NCI-H1930 (cell line): ENCODE data around the gene SH3RF3.

Source experiments
- DNase-seq, 2 experiments: peaks; one replicate each; lab custom pipeline; 2025; lab: John Stamatoyannopoulos, UW

Gene SH3RF3

DNA sequence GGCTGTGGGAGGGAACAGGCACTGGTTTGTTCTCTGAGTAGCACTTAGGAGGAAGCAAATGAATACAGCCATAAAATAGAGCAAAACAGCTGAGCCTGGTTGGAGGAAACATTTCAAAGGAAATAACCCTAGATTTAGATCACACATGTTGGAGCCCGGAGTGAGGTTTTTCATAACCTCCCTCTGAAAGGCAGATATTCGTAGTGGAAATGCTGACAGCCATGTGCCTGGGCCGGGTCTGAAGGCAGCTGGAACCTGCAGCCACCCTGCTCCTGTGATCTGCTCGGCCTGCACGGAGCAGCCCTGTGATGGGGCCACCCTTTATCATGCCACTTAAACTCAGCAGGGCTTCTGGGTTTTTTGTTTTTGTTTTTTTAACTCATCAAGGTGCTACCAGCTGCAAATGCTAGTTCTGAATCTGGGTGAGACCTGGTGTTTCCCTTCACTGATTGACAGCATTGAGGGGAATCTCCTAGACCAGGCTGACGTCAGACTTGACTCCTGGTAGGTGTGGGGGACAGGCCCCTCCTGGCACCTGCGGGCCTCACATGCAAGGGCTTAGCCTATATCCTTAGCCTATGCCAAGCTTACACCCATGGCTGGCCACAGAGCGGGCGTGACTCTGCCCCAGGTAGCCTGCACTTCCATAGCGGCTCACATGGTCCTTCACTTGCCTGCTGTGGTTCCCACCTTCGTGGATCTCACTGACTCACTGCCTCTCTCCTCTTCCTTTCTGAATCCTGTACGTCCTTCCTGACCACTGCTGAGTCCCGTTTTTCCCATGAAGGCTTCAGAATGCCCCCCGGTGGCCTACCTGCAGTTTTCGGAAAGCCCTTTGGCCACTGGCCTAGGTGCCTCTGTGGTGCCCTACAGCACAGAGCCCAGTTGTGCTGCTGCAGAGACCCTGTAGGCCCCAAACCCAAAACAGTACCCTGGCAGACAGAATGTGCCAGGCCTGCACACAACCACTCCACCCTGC lies 267.5 kb downstream of the SH3RF3 start:
- DNase-seq, result no peak

DNA sequence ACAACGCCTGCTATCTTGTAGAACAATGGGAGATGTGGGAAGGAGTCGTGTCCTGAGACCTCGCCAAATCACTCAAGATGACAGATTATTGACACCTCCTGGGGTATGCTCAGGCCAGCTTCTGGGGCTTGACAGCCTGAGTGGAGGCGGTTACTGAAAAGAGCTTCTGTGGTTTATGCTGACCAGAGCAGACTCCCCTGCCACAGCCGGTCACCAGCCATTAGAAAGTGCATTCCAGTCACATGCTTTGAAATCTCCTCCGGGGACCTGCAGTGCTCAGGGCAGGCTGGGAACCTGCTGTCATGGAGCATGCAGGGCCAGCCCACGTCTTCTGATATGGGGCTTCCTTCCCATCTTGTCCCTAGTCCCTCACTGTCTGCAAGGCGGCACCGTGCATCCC lies 268.9 kb downstream of the SH3RF3 start:
- DNase-seq, result no peak

DNA sequence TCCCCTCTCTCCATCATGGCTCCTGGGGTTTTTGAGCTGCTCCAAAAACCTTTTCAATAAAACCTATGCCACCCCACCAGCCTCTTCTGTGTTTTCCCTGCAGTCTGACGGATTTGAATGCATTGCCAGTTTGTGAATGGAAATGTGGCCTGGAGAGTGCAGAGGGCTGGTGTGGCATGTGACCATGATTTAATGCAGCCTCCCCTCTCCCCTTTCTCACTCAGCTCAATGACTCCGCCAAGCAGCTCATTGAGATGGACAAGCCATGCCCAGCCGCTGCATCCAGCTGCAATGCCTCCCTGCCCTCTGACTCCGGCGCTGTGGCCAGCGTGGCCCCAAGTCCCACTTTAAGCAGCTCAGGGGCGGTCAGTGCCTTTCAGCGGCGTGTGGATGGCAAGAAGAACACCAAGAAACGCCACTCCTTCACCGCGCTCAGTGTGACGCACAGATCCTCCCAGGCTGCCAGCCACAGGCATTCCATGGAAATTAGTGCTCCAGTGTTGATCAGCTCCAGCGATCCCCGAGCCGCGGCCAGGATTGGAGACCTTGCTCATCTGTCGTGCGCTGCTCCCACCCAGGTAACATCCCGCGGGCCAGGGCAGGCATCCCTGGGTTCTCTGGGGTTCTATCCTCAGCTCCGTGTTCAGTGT lies 269.5 kb downstream of the SH3RF3 start:
- no peak for DNase-seq

DNA sequence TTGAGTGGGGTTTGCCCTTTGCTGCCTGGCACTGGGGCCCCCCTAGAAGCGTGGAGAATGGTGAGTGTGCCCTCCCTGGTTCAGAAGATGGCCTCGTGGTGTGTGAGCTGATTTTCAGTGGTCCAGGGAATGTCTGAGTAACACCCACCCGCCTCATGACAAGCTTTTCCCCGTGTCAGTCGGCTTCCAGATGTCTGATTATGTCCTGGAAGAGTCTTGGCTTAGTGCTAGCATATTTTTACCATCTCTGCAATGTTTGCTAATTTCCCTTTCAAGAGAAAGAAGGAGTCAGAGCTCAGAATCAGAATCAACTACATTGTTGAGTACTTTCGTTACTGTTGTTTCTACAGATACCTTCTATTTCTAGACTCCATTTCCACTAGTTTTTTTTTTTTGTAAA lies 270.1 kb downstream of the SH3RF3 start:
- DNase-seq, result no peak

DNA sequence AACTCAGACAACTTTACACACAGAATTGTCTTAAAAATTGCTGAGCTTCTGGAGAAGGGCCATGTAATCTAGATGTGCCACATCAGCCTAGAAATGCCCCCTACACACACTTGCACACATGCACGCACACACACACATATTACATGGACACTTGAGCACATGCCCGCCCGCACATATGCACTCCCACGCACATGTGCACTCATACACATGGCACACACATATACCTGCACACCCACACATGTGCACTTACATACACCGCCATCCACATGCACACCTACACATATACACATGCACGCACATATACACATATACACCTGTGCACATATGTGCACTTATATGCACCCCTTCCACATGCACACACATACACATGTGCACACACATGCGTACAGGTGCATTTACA lies 271.1 kb downstream of the SH3RF3 start:
- no peak for DNase-seq

DNA sequence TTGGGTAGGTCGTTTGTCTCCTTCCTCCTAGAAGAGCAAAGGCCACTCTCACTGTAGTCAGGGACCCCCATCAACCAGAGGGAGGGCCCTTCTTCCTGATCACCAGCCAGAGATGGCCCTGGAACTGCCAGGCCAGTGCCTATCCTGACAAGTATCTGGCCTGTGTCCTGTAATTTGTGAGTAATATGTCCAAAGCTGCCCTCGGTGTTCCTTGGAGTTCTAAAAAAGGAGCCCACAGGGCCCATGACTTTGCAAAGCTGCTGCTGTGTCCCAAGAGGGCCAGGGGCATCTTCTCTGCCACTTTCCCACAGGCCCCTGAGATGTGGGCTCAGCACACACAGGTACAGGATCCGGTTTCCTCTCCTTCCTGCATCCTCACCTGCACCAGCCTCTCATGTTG lies 272.4 kb downstream of the SH3RF3 start:
- no peak for DNase-seq

DNA sequence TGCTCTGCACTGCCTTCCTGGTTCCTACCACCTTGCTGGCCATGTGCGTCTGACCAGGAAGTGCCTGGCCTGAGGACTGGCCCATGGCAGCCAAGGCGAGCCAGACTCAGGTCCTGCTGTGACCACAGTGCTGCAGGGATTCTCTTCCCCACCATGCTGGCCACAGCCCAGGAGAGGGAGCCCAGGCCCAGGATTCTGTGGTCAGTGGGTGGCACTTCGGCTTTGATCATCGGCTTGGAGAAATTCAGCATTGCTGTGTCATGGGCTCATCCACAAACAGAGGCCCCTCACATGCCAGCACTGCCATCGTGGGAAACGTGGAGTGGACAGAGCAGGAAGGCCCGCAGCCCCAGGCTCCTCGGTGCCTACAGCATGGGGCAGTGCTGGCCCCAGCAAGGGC lies 273.2 kb downstream of the SH3RF3 start:
- no peak for DNase-seq

DNA sequence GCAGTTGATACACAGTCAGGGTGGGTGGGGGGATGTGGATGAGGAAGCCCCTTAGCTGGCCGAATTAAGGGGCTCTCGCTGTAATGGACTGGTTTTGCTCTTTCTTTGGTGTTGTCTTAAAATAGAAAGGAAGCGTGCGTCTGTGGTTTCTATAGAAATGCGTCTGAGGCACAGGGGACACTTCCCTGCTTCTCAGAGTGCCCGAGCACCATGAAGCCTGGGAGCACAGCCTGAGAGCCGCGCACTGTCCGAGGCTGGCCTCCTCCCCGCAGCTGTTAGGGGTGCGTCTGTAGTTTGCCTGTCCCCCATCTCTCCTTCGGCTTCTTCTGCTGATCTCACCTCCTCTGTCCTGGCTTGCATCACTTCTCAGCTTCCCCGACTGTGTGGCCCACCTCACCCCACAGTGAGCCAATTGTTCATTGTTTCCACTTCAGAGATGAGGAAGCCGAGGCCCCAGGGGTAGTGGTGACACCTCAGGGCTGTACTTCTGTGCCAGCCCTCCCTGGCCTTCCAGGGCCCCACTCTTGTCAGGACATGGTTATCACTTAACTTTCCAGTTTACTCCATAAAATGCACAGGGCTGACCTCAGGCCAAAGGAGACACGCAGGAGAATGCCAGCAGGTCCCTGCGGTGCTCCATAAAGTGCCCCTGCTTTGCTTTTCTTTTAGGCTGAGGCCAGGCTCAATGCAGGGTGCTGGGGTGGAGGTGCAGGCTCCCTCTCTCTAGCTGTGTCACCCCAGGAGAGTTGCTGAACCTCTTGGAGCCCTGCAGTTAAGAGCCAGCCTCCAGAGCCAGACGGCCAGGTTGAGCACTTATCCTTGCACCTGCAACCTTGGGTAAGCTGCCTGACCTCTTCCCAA lies 274.2 kb downstream of the SH3RF3 start:
- DNase-seq, result no peak

DNA sequence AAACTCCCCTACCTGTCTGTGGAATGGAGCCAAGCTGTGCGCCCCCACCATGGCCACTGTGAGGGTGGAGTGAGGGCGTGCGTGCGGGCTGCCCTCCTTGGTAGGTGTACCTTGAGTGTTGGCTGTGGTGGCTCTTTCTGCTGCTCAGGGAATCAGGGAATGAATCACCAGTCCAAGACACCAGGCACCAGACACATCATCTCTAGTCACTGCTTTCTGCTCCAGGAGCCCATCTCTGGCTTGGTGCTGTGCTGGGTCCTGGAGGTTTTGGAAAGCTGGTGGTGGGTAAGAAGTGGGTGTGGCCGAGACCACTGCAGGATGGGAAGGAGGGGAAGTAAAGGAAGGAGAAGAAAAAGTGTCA lies 274.8 kb downstream of the SH3RF3 start:
- DNase-seq, result no peak

DNA sequence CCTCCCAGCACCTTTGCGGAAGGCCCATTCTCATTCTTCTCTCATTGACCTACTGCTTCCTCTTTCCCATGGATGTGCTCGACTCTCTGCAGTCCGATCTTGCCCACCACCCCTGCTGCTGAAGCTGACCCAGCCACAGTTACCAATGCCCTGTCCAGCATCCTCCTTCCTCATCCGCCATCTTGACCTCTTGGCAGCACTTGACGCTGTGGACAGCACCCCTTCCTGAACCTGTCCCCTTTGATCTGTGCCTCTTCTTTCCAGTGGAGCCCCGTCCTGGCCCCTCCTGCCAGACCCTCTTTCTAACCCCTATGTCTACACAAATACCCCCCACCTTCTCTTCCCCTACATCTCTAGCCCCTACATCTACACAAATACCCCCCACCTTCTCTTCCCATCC lies 275.7 kb downstream of the SH3RF3 start:
- no peak for DNase-seq

DNA sequence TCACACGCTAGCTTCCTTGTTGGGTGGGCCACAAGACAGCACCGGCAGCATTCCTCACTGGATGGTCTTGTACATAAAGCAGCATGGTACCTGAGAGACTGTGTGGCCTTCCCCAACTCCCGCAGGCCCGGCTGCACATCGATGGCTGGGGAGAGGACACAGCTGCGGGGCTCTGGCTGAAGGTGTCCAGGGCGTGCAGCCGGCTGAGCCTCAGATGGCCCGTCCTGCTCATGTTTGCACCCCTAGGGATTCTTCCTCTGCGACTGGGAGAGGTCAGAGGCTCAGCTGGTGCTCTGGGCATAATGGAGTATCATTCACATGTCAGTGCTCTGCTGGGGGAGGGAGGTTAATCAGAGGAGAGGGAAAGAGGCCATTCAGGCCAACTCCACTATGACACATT lies 276.9 kb downstream of the SH3RF3 start:
- DNase-seq, result no peak

DNA sequence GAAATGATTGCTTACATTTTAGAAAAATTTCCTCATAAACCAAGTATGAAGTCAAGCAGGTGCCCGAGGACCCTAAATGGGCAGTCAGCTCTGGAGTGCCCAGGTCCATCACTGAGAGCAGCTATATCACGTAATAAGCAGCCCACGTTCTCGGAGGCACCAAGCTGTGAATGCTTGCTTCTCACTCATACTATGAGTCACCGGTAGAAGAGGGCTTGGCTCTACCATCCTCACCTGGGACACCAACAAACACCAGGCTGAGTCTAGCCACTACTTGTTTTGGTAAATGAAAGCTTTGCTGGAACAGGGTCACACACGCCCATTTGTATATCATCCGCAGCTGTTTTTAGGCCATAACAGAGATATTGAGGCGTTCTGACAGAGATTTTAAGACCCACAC lies 277.3 kb downstream of the SH3RF3 start:
- DNase-seq, result no peak

DNA sequence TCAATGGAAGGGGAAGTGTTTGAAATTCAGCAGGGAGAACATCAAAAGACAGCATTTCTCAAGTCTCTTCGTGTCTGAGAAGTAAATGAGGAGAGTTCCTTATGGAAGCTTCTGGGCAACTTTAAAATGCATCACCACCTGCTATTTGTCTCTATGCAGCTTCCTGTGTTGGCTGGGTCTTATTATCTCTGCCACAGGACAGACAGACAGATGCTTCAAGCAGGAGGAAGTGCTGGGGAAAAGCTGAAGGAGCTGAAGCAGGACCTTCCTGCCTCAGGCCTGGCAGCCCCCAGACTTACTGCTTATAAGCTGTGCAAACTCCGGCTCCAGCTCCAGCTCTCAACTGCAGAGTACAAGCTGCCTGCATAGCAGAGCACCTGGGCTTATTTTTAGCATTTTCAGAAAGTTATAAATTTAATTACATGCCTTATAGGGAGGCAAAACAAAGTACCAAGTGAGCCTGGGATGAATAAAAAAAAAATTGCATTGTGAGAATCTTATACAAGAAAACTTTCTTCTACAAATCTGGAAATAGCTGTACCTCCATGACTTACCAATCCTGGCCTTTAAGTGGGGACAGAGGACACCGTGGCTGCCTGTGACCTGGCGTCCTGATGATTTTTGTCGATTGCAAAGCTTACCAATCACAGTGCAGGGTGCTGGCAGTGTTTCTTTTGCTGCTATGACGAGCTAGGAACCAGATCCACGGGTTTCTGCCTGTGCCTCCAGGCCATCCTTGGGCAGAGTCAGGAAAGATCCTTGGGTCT lies 278.5 kb downstream of the SH3RF3 start:
- no peak for DNase-seq

DNA sequence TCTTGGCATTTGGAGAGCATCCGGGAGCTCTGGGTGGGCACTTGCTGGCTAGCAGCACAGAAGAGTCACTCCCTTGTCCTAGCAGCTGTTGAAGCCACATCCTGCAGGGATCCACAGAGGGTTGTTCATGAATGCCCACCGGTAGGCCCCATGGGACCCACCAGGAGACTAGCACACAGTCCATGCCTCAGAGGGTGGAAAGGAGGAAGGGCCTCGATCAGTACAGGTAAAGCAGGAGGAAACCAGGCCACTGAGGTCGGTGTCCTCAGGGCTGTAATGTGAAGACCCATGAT lies 279.0 kb downstream of the SH3RF3 start:
- DNase-seq, result no peak

DNA sequence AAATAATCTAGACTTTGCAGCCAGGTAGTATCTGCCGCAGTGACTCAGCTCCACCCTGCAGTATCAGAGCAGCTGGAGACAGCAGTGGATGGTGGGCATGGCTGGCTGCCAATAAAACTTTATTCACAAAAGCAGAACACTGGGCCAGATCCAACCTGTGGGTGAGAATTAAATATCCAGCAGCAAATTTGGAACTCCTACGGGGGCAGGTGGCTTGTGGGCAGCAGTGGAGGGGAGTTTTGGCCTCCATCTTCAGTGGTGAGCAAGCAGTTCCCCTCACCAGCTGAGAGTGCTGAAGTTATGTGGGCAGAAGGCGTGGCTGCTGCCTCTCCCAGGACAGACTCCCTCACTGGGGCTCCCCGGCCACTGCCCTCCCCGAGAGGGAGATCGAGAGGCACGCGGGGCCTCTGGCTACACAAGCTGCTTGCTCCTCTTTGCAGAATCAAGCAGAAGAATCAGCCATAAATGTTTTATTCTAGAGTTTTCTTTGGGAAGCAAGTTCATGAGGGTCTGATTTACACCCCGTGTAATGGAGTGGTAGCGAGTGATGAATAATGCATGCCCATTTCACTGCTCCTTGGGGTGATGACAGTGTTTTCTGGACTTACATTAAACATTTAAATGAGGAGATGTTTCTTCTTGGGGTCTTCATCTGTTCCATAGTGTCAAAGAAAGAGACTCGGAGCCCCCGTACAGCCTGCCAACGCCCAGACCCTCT lies 280.5 kb downstream of the SH3RF3 start:
- DNase-seq, result no peak

DNA sequence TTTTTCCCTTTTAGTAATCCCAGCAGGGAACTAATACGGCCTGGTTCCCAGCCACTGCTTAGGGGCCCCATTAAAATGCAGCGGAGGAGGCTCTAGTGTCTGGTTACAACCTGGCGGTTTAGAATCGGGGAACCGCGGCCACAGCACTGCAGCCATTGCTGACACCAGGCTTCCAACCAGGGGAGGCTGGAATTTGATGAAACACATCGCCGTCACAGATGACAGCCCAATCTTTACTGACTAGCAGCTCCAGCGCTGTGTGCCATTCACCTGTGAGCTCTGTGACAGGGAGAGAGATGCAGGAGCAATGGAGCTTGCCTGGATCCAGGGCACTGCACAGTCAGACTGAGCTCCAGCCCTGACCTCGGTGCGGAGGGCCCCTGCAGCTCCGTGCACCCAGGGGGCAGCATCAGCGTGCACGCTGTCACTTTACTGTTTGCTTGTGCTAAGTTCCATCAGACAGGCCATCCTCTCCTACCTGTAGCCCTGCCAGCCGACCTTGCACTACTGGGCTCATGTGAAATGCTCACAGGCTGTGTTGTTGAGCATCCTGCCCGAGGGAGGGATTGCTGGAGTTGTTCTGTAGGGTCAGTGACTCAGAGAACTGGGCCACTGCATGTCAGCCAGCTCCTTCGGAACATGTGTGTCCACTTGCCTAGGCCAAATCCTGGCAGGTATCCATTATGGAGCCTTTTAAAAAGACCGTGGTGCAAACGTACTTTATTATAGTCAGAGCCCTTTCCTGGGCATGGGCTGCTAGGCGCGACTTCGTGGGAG lies 281.2 kb downstream of the SH3RF3 start:
- no peak for DNase-seq

DNA sequence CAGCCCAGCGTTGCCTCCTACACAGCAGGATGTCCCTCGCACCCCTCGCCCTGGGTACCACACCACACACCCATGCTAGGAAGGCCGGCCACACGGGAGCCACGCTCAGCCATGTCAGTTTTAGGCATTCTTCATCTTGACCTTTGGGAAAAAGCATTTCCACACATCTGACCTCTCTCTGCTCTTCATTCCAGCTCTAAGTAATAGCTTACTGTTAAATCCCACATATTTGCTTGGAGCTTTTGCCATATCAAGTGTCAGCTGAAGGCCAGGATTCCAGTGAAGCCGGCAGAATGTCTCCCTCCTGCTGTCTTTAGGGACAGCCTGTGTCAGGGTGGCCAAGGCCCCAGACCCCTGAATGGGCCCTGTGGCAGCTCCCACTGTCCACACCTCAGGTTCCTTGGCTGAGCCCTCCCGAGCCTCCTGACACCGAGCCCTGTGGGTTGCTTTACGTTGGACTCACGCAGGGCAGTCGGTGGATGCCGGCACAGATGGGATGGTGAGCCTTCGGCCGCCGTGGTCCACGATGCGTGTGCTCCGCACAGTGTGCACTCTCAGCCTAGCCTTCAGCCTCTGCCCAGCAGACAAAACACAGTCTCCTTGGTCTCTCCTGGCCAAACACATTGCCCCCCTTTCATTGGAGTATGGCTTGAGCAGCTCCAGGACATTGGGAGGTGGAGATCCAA lies 282.8 kb downstream of the SH3RF3 start:
- DNase-seq, result no peak

DNA sequence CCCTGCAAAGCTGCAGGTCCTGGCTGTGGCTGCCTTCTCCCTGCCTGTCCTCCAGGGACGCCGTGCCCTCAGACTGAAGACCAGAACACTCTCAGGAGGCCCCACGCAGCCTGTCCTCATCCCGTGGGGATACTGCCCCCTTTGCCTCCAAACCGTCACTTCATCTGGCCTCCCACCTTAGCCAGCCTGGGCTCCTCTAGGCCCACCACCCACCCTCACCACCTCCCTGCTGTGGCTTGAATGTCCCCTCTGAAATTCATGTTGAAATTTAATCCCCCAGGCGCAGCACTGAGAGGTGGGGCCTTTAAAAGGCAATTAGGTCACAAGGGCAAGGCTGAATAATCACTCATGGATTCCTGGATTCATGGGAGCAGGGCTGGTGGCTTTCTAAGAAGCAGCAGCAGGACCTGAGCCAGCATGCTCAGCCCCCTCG lies 286.6 kb downstream of the SH3RF3 start:
- DNase-seq, result no peak

DNA sequence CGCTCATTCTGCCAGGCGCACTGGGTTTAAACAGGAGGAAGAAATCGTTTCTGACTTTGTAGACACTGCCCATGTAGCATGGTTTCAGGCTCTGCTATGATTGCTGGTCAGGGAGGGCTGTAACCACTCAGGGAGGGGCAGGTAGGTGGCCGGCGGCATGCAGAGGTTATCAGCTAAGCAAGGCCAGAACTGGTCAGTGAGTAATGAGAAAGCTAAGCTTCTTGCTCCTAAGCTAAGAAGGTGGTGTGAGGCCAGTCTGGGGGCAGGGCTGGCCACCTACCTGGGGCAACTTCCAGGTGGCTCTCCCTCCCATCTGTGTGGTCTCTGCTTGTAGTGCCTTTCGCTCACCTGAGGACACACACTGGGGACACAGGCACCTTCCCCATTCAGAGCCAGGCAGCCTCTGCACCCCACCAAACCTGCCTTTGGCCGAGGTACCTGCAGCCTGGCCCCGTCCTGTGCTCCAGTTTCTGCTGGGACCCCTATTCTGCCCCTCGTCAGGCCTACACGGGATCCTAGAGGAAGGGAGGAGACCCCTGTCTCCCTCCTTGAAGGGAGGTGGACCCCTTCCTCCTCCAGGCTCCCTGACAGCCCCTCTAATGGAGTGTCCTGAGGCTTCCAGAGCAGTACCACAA lies 288.8 kb downstream of the SH3RF3 start:
- no peak for DNase-seq
